Measurements from ENCODE around the gene PEX11G. TPM values are rescaled to one million over a fixed set of nuclear protein-coding genes. Genes with fewer than 3 reads are reported as not detected.

PEX11G gene
- total and polyA plus RNA-seq, 9 of the 15 experiments (the other 6 are each of a cell fraction or from before 2014, with no cell fraction given), result 0.07 to 3.2 (median 0.70) TPM; not detected in 1

DNA sequence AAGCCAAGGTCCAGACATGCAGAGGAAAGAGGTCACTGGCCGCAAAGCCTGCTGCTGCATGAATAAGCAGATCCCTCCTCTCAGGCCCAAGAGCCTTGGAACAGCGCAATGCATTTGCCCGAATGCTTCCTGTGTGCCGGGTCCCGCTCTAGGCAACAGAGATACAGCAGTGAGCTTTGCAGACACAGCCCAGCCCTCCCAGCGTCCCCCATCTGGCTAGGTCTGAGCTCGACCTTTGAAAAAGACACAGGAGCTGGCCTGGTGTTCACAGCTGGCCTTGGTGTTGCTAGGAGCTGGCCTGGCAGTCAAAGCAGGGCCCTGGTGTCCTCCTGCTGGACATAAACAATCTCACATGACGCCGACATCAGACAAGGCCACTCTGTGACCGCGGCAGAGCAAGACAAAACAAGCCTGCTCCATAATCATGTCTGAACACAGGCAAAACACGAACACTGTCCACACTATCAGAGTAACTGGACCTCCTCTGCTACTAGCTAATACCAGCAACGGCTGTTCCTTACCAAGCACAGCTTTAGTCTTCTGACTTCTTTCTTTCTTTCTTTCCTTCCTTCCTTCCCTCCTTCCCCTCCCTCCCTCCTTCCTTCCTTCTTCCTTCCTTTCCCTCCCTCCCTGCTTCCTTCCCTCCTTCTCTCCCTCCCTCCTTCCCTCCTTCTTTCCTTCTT, 5.7 kb upstream of the PEX11G start (continued):
- TF ChIP-seq, protein P1, sequence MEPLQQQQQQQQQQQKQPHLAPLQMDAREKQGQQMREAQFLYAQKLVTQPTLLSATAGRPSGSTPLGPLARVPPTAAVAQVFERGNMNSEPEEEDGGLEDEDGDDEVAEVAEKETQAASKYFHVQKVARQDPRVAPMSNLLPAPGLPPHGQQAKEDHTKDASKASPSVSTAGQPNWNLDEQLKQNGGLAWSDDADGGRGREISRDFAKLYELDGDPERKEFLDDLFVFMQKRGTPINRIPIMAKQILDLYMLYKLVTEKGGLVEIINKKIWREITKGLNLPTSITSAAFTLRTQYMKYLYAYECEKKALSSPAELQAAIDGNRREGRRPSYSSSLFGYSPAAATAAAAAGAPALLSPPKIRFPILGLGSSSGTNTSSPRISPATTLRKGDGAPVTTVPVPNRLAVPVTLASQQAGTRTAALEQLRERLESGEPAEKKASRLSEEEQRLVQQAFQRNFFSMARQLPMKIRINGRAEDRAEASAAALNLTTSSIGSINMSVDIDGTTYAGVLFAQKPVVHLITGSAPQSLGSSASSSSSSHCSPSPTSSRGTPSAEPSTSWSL (CRISPR knock-in tag; IDR thresholded peaks at IDR 0.05; ENCODE audit: borderline replicate concordance), result no peak
- no peak for TF ChIP-seq ZNF561 (CRISPR knock-in tag; conservative IDR thresholded peaks at IDR 0.05)
- TF ChIP-seq, protein P2, sequence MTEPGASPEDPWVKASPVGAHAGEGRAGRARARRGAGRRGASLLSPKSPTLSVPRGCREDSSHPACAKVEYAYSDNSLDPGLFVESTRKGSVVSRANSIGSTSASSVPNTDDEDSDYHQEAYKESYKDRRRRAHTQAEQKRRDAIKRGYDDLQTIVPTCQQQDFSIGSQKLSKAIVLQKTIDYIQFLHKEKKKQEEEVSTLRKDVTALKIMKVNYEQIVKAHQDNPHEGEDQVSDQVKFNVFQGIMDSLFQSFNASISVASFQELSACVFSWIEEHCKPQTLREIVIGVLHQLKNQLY (CRISPR knock-in tag; conservative IDR thresholded peaks at IDR 0.05), result no peak
- TF ChIP-seq SRF (CRISPR knock-in tag; IDR thresholded peaks at IDR 0.05), result no peak
- TF ChIP-seq ZEB2 (IDR thresholded peaks at IDR 0.05), result no peak
- TF ChIP-seq ZFP36 (IDR thresholded peaks at IDR 0.05; ENCODE audit: low read depth, low read length, partially characterized antibody), result no peak
- TF ChIP-seq, protein P3, sequence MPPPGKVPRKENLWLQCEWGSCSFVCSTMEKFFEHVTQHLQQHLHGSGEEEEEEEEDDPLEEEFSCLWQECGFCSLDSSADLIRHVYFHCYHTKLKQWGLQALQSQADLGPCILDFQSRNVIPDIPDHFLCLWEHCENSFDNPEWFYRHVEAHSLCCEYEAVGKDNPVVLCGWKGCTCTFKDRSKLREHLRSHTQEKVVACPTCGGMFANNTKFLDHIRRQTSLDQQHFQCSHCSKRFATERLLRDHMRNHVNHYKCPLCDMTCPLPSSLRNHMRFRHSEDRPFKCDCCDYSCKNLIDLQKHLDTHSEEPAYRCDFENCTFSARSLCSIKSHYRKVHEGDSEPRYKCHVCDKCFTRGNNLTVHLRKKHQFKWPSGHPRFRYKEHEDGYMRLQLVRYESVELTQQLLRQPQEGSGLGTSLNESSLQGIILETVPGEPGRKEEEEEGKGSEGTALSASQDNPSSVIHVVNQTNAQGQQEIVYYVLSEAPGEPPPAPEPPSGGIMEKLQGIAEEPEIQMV (tag; conservative IDR thresholded peaks at IDR 0.05; ENCODE audit: low read depth), result peak; percentile 73; the same call in 1 of the 2 replicates
- TF ChIP-seq, protein P4, sequence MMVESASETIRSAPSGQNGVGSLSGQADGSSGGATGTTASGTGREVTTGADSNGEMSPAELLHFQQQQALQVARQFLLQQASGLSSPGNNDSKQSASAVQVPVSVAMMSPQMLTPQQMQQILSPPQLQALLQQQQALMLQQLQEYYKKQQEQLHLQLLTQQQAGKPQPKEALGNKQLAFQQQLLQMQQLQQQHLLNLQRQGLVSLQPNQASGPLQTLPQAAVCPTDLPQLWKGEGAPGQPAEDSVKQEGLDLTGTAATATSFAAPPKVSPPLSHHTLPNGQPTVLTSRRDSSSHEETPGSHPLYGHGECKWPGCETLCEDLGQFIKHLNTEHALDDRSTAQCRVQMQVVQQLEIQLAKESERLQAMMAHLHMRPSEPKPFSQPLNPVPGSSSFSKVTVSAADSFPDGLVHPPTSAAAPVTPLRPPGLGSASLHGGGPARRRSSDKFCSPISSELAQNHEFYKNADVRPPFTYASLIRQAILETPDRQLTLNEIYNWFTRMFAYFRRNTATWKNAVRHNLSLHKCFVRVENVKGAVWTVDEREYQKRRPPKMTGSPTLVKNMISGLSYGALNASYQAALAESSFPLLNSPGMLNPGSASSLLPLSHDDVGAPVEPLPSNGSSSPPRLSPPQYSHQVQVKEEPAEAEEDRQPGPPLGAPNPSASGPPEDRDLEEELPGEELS (CRISPR knock-in tag; IDR thresholded peaks at IDR 0.05; ENCODE audit: borderline replicate concordance), result no peak
- no peak for TF ChIP-seq TAF15 (IDR thresholded peaks at IDR 0.05; ENCODE audit: low read depth, low read length)
- no peak for TF ChIP-seq ZNF3 (CRISPR knock-in tag; IDR thresholded peaks at IDR 0.05)
- peak; percentile 56 for TF ChIP-seq RBFOX2 (IDR thresholded peaks at IDR 0.05; ENCODE audit: low read depth, low read length)
- no peak for TF ChIP-seq SRSF7 (optimal IDR thresholded peaks at IDR 0.05; ENCODE audit: low read depth, low read length)
- TF ChIP-seq, protein P5, sequence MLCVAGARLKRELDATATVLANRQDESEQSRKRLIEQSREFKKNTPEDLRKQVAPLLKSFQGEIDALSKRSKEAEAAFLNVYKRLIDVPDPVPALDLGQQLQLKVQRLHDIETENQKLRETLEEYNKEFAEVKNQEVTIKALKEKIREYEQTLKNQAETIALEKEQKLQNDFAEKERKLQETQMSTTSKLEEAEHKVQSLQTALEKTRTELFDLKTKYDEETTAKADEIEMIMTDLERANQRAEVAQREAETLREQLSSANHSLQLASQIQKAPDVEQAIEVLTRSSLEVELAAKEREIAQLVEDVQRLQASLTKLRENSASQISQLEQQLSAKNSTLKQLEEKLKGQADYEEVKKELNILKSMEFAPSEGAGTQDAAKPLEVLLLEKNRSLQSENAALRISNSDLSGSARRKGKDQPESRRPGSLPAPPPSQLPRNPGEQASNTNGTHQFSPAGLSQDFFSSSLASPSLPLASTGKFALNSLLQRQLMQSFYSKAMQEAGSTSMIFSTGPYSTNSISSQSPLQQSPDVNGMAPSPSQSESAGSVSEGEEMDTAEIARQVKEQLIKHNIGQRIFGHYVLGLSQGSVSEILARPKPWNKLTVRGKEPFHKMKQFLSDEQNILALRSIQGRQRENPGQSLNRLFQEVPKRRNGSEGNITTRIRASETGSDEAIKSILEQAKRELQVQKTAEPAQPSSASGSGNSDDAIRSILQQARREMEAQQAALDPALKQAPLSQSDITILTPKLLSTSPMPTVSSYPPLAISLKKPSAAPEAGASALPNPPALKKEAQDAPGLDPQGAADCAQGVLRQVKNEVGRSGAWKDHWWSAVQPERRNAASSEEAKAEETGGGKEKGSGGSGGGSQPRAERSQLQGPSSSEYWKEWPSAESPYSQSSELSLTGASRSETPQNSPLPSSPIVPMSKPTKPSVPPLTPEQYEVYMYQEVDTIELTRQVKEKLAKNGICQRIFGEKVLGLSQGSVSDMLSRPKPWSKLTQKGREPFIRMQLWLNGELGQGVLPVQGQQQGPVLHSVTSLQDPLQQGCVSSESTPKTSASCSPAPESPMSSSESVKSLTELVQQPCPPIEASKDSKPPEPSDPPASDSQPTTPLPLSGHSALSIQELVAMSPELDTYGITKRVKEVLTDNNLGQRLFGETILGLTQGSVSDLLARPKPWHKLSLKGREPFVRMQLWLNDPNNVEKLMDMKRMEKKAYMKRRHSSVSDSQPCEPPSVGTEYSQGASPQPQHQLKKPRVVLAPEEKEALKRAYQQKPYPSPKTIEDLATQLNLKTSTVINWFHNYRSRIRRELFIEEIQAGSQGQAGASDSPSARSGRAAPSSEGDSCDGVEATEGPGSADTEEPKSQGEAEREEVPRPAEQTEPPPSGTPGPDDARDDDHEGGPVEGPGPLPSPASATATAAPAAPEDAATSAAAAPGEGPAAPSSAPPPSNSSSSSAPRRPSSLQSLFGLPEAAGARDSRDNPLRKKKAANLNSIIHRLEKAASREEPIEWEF (CRISPR knock-in tag; IDR thresholded peaks at IDR 0.05), result no peak
- TF ChIP-seq RAD51 (IDR thresholded peaks at IDR 0.05; ENCODE audit: borderline replicate concordance, low read depth), result no peak
- no peak for TF ChIP-seq KAT8 (IDR thresholded peaks at IDR 0.05; ENCODE audit: low read depth)
- 0 out of 2 replicates have a peak, but pooled peaks have one; percentile 9 for TF ChIP-seq RB1 (IDR thresholded peaks at IDR 0.05; ENCODE audit: low read depth)

Measured in K562 (cell line).